ENCODE measurements around the gene OLFML2A.

The OLFML2A gene

DNA sequence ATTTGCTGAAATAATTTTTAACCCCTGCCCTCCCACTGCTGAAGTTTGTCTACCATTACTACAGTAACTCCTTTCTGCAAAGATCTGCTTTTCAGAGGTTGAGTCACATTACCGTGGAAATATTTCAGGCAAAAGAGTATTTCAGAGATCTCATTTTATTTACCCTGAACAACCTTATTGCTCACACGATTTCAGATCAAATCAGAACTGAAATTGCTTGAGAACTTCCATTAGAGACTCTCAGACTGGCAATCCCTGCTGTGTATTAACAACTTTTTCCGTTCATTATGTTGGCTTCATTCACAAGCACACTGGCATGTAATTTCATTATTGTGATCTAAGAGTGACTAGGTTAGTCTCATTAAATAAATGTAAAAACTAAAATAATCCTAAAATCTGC lies 21.9 kb upstream of the OLFML2A start:
- H3K14ac ChIP-seq (ENCODE audit: low read length) = no peak overlapping the region
- H3K27ac ChIP-seq (ENCODE audit: low read depth, low read length) = no peak overlapping the region
- H3K9me3 ChIP-seq (ENCODE audit: insufficient read depth, low read depth, low read length) = no peaks in the 10 kb centered on the region
- no peak overlapping the region for H4K8ac ChIP-seq (ENCODE audit: low read depth, low read length)
- no peaks in the 10 kb centered on the region for H3K27me3 ChIP-seq (ENCODE audit: insufficient read depth, low read length)
- no peak overlapping the region for H4K91ac ChIP-seq (ENCODE audit: low read depth, low read length)
- H2BK120ac ChIP-seq (ENCODE audit: insufficient read depth, low read length, poor library complexity) = no peak overlapping the region
- no peak overlapping the region for H3K4me3 ChIP-seq (ENCODE audit: low read depth, low read length)
- DNase-seq = no peak
- H3K79me2 ChIP-seq (ENCODE audit: control insufficient read depth, insufficient read depth, low read length, poor library complexity) = no peaks in the 10 kb centered on the region
- no peak overlapping the region for H2AK5ac ChIP-seq (ENCODE audit: low read length)
- H3K23ac ChIP-seq (ENCODE audit: low read length) = no peak overlapping the region
- no peak overlapping the region for H3K4me2 ChIP-seq (ENCODE audit: low read length)
- no CpG with 5 or more reads among the region's 3 CpGs for WGBS (ENCODE audit: extremely low coverage, insufficient coverage, insufficient read length)
- H3K4me1 ChIP-seq (ENCODE audit: control insufficient read depth in 1 of 2, insufficient read depth in 2 of 2, low read length in 2 of 2) = no peaks in the 10 kb centered on the region
- no peak overlapping the region for H2BK5ac ChIP-seq (ENCODE audit: low read depth, low read length, poor library complexity)
- H2AFZ ChIP-seq (ENCODE audit: insufficient read depth, low read length, poor library complexity) = no peak overlapping the region
- H3K9ac ChIP-seq (ENCODE audit: low read length) = no peak overlapping the region
- H3K18ac ChIP-seq (ENCODE audit: low read length) = no peak overlapping the region
- H3K79me1 ChIP-seq (ENCODE audit: low read length) = no peaks in the 10 kb centered on the region
- no peak overlapping the region for H3K4ac ChIP-seq (ENCODE audit: low read depth, low read length)
- H3K36me3 ChIP-seq (ENCODE audit: control insufficient read depth in 1 of 2, insufficient read depth in 2 of 2, low read length in 2 of 2) = no peaks in the 10 kb centered on the region
- H2BK12ac ChIP-seq (ENCODE audit: low read length) = no peak overlapping the region
- no peak overlapping the region for H4K12ac ChIP-seq (ENCODE audit: low read depth, low read length)

DNA sequence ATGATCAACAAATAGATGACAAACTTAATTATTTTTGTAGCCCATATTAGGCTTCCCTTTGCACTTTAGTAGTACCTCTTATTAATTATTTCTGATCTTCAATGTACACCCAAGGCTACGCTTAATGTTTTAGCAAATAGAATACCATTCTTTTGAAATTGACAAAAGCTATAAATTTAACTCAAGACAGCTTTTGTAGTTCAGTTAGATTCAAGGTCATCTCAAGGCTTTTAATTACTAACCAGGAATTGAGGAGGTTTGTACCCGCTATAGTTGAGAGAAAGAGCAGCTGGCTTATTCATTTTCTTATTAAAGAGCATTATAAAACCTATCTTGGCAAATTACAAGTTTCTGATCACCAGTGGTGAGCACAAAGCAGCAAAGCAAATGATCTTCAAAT lies 20.9 kb upstream of the OLFML2A start:
- no peak overlapping the region for H2BK12ac ChIP-seq (ENCODE audit: low read length)
- H3K36me3 ChIP-seq (ENCODE audit: control insufficient read depth in 1 of 2, insufficient read depth in 2 of 2, low read length in 2 of 2) = no peaks in the 10 kb centered on the region
- no peaks in the 10 kb centered on the region for H3K9me3 ChIP-seq (ENCODE audit: insufficient read depth, low read depth, low read length)
- no peak overlapping the region for H4K12ac ChIP-seq (ENCODE audit: low read depth, low read length)
- H3K27me3 ChIP-seq (ENCODE audit: insufficient read depth, low read length) = no peaks in the 10 kb centered on the region
- H3K14ac ChIP-seq (ENCODE audit: low read length) = no peak overlapping the region
- H3K4me1 ChIP-seq (ENCODE audit: control insufficient read depth in 1 of 2, insufficient read depth in 2 of 2, low read length in 2 of 2) = no peaks in the 10 kb centered on the region
- H3K23ac ChIP-seq (ENCODE audit: low read length) = no peak overlapping the region
- no peak overlapping the region for H3K4ac ChIP-seq (ENCODE audit: low read depth, low read length)
- H2BK5ac ChIP-seq (ENCODE audit: low read depth, low read length, poor library complexity) = no peak overlapping the region
- no peak overlapping the region for H2AK5ac ChIP-seq (ENCODE audit: low read length)
- H3K79me2 ChIP-seq (ENCODE audit: control insufficient read depth, insufficient read depth, low read length, poor library complexity) = no peaks in the 10 kb centered on the region
- H2AFZ ChIP-seq (ENCODE audit: insufficient read depth, low read length, poor library complexity) = no peak overlapping the region
- no peak overlapping the region for H3K4me2 ChIP-seq (ENCODE audit: low read length)
- H3K4me3 ChIP-seq (ENCODE audit: low read depth, low read length) = no peak overlapping the region
- no peak overlapping the region for H3K9ac ChIP-seq (ENCODE audit: low read length)
- WGBS (ENCODE audit: extremely low coverage, insufficient coverage, insufficient read length) = no CpG with 5 or more reads among the region's 2 CpGs
- no peak overlapping the region for H3K18ac ChIP-seq (ENCODE audit: low read length)
- H4K8ac ChIP-seq (ENCODE audit: low read depth, low read length) = no peak overlapping the region
- H3K79me1 ChIP-seq (ENCODE audit: low read length) = no peaks in the 10 kb centered on the region
- no peak overlapping the region for H2BK120ac ChIP-seq (ENCODE audit: insufficient read depth, low read length, poor library complexity)
- no peak overlapping the region for H3K27ac ChIP-seq (ENCODE audit: low read depth, low read length)
- no peak for DNase-seq
- H4K91ac ChIP-seq (ENCODE audit: low read depth, low read length) = no peak overlapping the region

DNA sequence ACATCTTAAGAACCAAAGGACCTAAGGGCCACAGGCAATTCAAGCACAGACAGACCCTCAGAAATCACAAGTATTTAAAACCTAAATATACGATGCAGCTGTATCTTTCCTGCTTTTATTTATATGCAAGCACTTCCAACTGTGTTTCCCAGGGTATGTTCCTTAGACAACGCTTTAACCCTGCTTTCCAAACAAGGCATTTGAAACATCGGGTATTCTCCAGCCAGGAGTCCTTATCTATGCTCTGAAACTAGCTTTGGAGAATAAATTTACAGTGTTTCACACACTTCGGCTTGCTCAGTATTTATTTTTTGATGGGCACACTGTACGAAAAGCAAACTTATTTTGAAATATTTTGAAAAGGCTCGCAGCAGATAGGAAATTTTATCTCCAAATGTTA lies 19.3 kb upstream of the OLFML2A start:
- no peaks in the 10 kb centered on the region for H3K79me2 ChIP-seq (ENCODE audit: control insufficient read depth, insufficient read depth, low read length, poor library complexity)
- no peaks in the 10 kb centered on the region for H3K4me1 ChIP-seq (ENCODE audit: control insufficient read depth in 1 of 2, insufficient read depth in 2 of 2, low read length in 2 of 2)
- WGBS (ENCODE audit: extremely low coverage, insufficient coverage, insufficient read length) = no CpG with 5 or more reads among the region's 6 CpGs
- H3K4me3 ChIP-seq (ENCODE audit: low read depth, low read length) = no peak overlapping the region
- H2BK12ac ChIP-seq (ENCODE audit: low read length) = no peak overlapping the region
- no peak overlapping the region for H3K4me2 ChIP-seq (ENCODE audit: low read length)
- no peak overlapping the region for H4K12ac ChIP-seq (ENCODE audit: low read depth, low read length)
- H3K14ac ChIP-seq (ENCODE audit: low read length) = no peak overlapping the region
- H4K8ac ChIP-seq (ENCODE audit: low read depth, low read length) = no peak overlapping the region
- H3K36me3 ChIP-seq (ENCODE audit: control insufficient read depth in 1 of 2, insufficient read depth in 2 of 2, low read length in 2 of 2) = no peaks in the 10 kb centered on the region
- no peak overlapping the region for H3K23ac ChIP-seq (ENCODE audit: low read length)
- no peaks in the 10 kb centered on the region for H3K27me3 ChIP-seq (ENCODE audit: insufficient read depth, low read length)
- H3K9me3 ChIP-seq (ENCODE audit: insufficient read depth, low read depth, low read length) = no peaks in the 10 kb centered on the region
- no peak overlapping the region for H2BK5ac ChIP-seq (ENCODE audit: low read depth, low read length, poor library complexity)
- no peaks in the 10 kb centered on the region for H3K79me1 ChIP-seq (ENCODE audit: low read length)
- H2AFZ ChIP-seq (ENCODE audit: insufficient read depth, low read length, poor library complexity) = no peak overlapping the region
- no peak overlapping the region for H2AK5ac ChIP-seq (ENCODE audit: low read length)
- no peak overlapping the region for H3K27ac ChIP-seq (ENCODE audit: low read depth, low read length)
- no peak overlapping the region for H2BK120ac ChIP-seq (ENCODE audit: insufficient read depth, low read length, poor library complexity)
- H3K9ac ChIP-seq (ENCODE audit: low read length) = no peak overlapping the region
- no peak overlapping the region for H3K4ac ChIP-seq (ENCODE audit: low read depth, low read length)
- DNase-seq = no peak
- no peak overlapping the region for H3K18ac ChIP-seq (ENCODE audit: low read length)
- no peak overlapping the region for H4K91ac ChIP-seq (ENCODE audit: low read depth, low read length)

DNA sequence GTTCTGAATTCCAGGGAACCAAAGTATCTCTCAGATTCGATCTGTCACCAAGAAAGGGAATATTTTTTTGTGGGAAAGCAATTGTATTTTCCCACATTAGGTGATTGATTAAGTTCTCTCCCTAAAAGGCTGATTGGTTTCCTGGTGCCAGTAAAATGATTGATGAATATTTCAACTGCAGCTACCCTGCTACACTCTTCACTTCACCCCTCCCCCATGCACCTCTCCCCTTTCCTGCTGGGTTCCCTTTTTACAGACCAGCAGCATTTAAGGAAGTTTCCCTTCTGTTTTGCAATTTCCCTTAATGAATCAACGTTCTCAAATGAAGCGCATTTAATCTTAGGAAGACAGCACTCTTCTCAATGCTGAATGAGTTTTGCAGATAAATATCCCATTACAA lies 18.9 kb upstream of the OLFML2A start:
- WGBS (ENCODE audit: extremely low coverage, insufficient coverage, insufficient read length) = no CpG with 5 or more reads among the region's 3 CpGs
- no peak overlapping the region for H3K18ac ChIP-seq (ENCODE audit: low read length)

More for the DNA sequence above, 18.9 kb upstream of the OLFML2A start:
- Histone ChIP-seq H2AK5ac (ENCODE audit: low read length) (no peak overlapping the region), H4K8ac (ENCODE audit: low read depth, low read length) (no peak overlapping the region), H3K9ac (ENCODE audit: low read length) (no peak overlapping the region), H3K36me3 (ENCODE audit: control insufficient read depth in 1 of 2, insufficient read depth in 2 of 2, low read length in 2 of 2) (no peaks in the 10 kb centered on the region), H3K4me3 (ENCODE audit: low read depth, low read length) (no peak overlapping the region), H2BK5ac (ENCODE audit: low read depth, low read length, poor library complexity) (no peak overlapping the region), H3K27ac (ENCODE audit: low read depth, low read length) (no peak overlapping the region), H3K79me2 (ENCODE audit: control insufficient read depth, insufficient read depth, low read length, poor library complexity) (no peaks in the 10 kb centered on the region), H3K4ac (ENCODE audit: low read depth, low read length) (no peak overlapping the region), H3K14ac (ENCODE audit: low read length) (no peak overlapping the region), H3K4me1 (ENCODE audit: control insufficient read depth in 1 of 2, insufficient read depth in 2 of 2, low read length in 2 of 2) (no peaks in the 10 kb centered on the region), H2BK120ac (ENCODE audit: insufficient read depth, low read length, poor library complexity) (no peak overlapping the region), H2AFZ (ENCODE audit: insufficient read depth, low read length, poor library complexity) (no peak overlapping the region), H2BK12ac (ENCODE audit: low read length) (no peak overlapping the region), H3K79me1 (ENCODE audit: low read length) (no peaks in the 10 kb centered on the region), H4K91ac (ENCODE audit: low read depth, low read length) (no peak overlapping the region), H3K23ac (ENCODE audit: low read length) (no peak overlapping the region), H3K27me3 (ENCODE audit: insufficient read depth, low read length) (no peaks in the 10 kb centered on the region), H3K4me2 (ENCODE audit: low read length) (peak overlapping the region; percentile 13), H3K9me3 (ENCODE audit: insufficient read depth, low read depth, low read length) (no peaks in the 10 kb centered on the region), H4K12ac (ENCODE audit: low read depth, low read length) (no peak overlapping the region)
- peak in 1 of 2 donors; percentile 15 for DNase-seq
